Measurements from ENCODE around the gene PIK3R6. TPM values are rescaled to one million over a fixed set of nuclear protein-coding genes. Genes with fewer than 3 reads are reported as not detected.

The PIK3R6 gene
- total and polyA plus RNA-seq, 2 of the 13 experiments (the other 11 are each of a cell fraction or from before 2014, with no cell fraction given): not detected

- POLR2A ChIA-PET: no interaction called here
- no peak for ATAC-seq
- 51% methylated on average over 5 of the region's 5 CpGs for WGBS (ENCODE audit: low lambda C conversion rate)
- H3K27ac ChIP-seq (ENCODE audit: extremely low read length, insufficient read depth, low read length): no peak overlapping the region
- H3K4me1 ChIP-seq (ENCODE audit: insufficient read depth, low read length): peaks cover 32% of the 10 kb centered on the region
- no peak for FAIRE-seq
- in situ Hi-C loops (cut with HindIII; ENCODE audit: extremely low pct_ligation_motif_present, low pct_unique_long_range_greater_than_20kb) (no loop called here), intact Hi-C loops (cut with micrococcal nuclease; ENCODE audit: unreplicated experiment) (no loop called here)
- H2AFZ ChIP-seq (ENCODE audit: low read length): no peak overlapping the region
- CTCF ChIA-PET (ENCODE audit: low intra/inter-chr PET ratio, low total read pairs): no interaction called here
- H3K4me3 ChIP-seq (replicated peaks in 1 of 3; ENCODE audit: insufficient read depth in 1 of 3, low read depth in 2 of 3, low read length in 3 of 3): no peak overlapping the region
- no peak for DNase-seq (ENCODE audit: low spot score)
- no peak overlapping the region for H3K4me2 ChIP-seq (ENCODE audit: low read depth, low read length)
- no peaks in the 10 kb centered on the region for H3K36me3 ChIP-seq (replicated peaks in 1 of 2; ENCODE audit: control insufficient read depth in 1 of 2, insufficient read depth in 2 of 2, low read length in 2 of 2)
- no TSS peak for BruUV-seq (replicated peaks)
- no peak overlapping the region for H3K9ac ChIP-seq (ENCODE audit: insufficient read depth, low read depth, low read length)
- H3K9me3 ChIP-seq (ENCODE audit: low read length): no peaks in the 10 kb centered on the region
- no peaks in the 10 kb centered on the region for H4K20me1 ChIP-seq (ENCODE audit: insufficient read depth, low read length)
- no peaks in the 10 kb centered on the region for H3K79me2 ChIP-seq (ENCODE audit: insufficient read depth, low read length)
- no peaks in the 10 kb centered on the region; a peak in 1 of 5 replicates for H3K27me3 ChIP-seq (ENCODE audit: control insufficient read depth in 1 of 2, insufficient read depth in 2 of 2, low read length in 2 of 2)
- TF ChIP-seq CEBPB (IDR thresholded peaks at IDR 0.05; ENCODE audit: borderline replicate concordance, low read depth, low read length) (no peak), ZBTB44 (CRISPR knock-in tag; IDR thresholded peaks at IDR 0.05) (no peak), HMGXB3 (CRISPR knock-in tag; IDR thresholded peaks at IDR 0.05; ENCODE audit: borderline replicate concordance) (no peak), ATF4 (CRISPR knock-in tag; IDR thresholded peaks at IDR 0.05) (no peak), ZNF3 (CRISPR knock-in tag; IDR thresholded peaks at IDR 0.05) (no peak), ZNF234 (CRISPR knock-in tag; conservative IDR thresholded peaks at IDR 0.05) (no peak), GPN1 (CRISPR knock-in tag; IDR thresholded peaks at IDR 0.05; ENCODE audit: borderline replicate concordance) (no peak), ZNF878 (CRISPR knock-in tag; IDR thresholded peaks at IDR 0.05) (no peak), SMYD3 (CRISPR knock-in tag; IDR thresholded peaks at IDR 0.05) (no peak), ZNF251 (CRISPR knock-in tag; IDR thresholded peaks at IDR 0.05) (no peak), BCL6 (CRISPR knock-in tag; IDR thresholded peaks at IDR 0.05) (no peak), AKNA (CRISPR knock-in tag; IDR thresholded peaks at IDR 0.05; ENCODE audit: borderline replicate concordance) (no peak), STAG1 (CRISPR knock-in tag; IDR thresholded peaks at IDR 0.05) (no peak), ZNF230 (CRISPR knock-in tag; IDR thresholded peaks at IDR 0.05) (no peak)
Observed at GRCh38 chr17:8857919-8858318, 9.6 kb downstream of the PIK3R6 start.

All from HepG2 (cell line).